Neural progenitor cell (in vitro differentiated cells): ENCODE measurements around the gene SMTNL2.

ENCODE experiments used
- CTCF ChIP-seq: fragments of 200-600 bp; sonication (generic); IDR thresholded peaks from 2 replicates; pipeline ENCODE4 v1.5.1; 2017; ENCODE audit warnings: antibody characterized with exemption, mild to moderate bottlenecking
- EZH2 ChIP-seq: fragments of 200-600 bp; sonication (generic); IDR thresholded peaks from 2 replicates; pipeline ENCODE4 v1.6.1; 2017; ENCODE audit warnings: antibody characterized with exemption, mild to moderate bottlenecking, moderate library complexity
- EZH2phosphoT487 ChIP-seq: fragments of 200-600 bp; sonication (generic); IDR thresholded peaks from 2 replicates; pipeline ENCODE4 v1.6.1; 2017; ENCODE audit warnings: antibody characterized with exemption

GRCh38 chr17:4617590-4618351, 33.4 kb downstream of the SMTNL2 start:
- TF ChIP-seq EZH2 = no peak
- TF ChIP-seq CTCF = no peak
- TF ChIP-seq EZH2phosphoT487 = no peak
